B cell (primary cell): ENCODE measurements around the gene TSG101. TPM values are rescaled to one million over a fixed set of nuclear protein-coding genes. Genes with fewer than 3 reads are reported as not detected.

ENCODE experiments used
- ATAC-seq: fragments of 200-7000 bp; cut with Tn5 transposase; one replicate; pipeline ENCODE4 v1.10.0; 2021; ENCODE audit warnings: low read depth, mild to moderate bottlenecking, moderate number of reproducible peaks, moderate library complexity
- CTCF ChIA-PET: fragments of 350-600 bp; sonication (Branson Sonifier 250); formaldehyde crosslinking; loops from one replicate; lab custom pipeline; 2021; ENCODE audit warnings: antibody characterized with exemption, inconsistent platforms; lab: Charles Lee
- POLR2A ChIA-PET: fragments of 350-600 bp; sonication (Branson Sonifier 250); formaldehyde crosslinking; loops from one replicate; lab custom pipeline; 2021; ENCODE audit warnings: antibody characterized with exemption; lab: Charles Lee
- DNase-seq: peaks from one replicate; pipeline ENCODE4 v3.0.0; 2013
- H2AFZ ChIP-seq: 2 replicates; pipeline ENCODE4 v1.6.1; 2012; ENCODE audit warnings: mild to moderate bottlenecking, low read depth, low read length; ENCODE audit not compliant: insufficient read depth, poor library complexity, severe bottlenecking
- H3K27ac ChIP-seq, 2 donors: 1 replicate in 1 of 2; 2 replicates in 1 of 2; pipeline ENCODE4 v1.5.1; 2012 to 2013; ENCODE audit warnings: low read length in 2 of 2, mild to moderate bottlenecking in 2 of 2, moderate library complexity in 1 of 2
- H3K27me3 ChIP-seq, 4 experiments: fragments of 200-600 bp in 1 of 4; sonication (generic) in 1 of 4; replicated peaks in 1 of 4; 1 replicate in 2 of 4; 2 replicates in 2 of 4; pipeline versions ENCODE4 v1.6.1 to v1.7.0; 2013 to 2016; ENCODE audit warnings: low read length in 3 of 4, mild to moderate bottlenecking in 2 of 4, mixed read lengths in 1 of 4, moderate library complexity in 1 of 4; ENCODE audit not compliant: insufficient read depth in 4 of 4, control insufficient read depth in 3 of 4; ENCODE audit errors: control extremely low read depth in 1 of 4
- H3K36me3 ChIP-seq, 2 experiments: replicated peaks in 1 of 2; 1 replicate in 1 of 2; 2 replicates in 1 of 2; pipeline versions ENCODE4 v1.6.1 to v1.7.1; 2013; ENCODE audit warnings: low read length in 1 of 2; ENCODE audit not compliant: insufficient read depth in 2 of 2, control insufficient read depth in 1 of 2; ENCODE audit errors: control extremely low read depth in 1 of 2, extremely low read depth in 1 of 2
- H3K4me1 ChIP-seq, 2 donors: fragments of 200-600 bp in 1 of 2; sonication (generic) in 1 of 2; 1 replicate in 1 of 2; 2 replicates in 1 of 2; pipeline versions ENCODE4 v1.5.1 to v1.6.1; 2013 to 2017; ENCODE audit warnings: low read length in 2 of 2; ENCODE audit not compliant: control insufficient read depth in 2 of 2, insufficient read depth in 2 of 2
- H3K4me2 ChIP-seq: replicated peaks from 2 replicates; pipeline ENCODE3; 2012; ENCODE audit warnings: mild to moderate bottlenecking, low read depth, low read length; ENCODE audit not compliant: poor library complexity, severe bottlenecking
- H3K4me3 ChIP-seq, 5 experiments: fragments of 200-600 bp in 1 of 5; sonication (generic) in 1 of 5; 1 replicate in 3 of 5; 2 replicates in 2 of 5; pipeline versions ENCODE4 v1.5.1 to v1.7.0; 2011 to 2016; ENCODE audit warnings: low read length in 4 of 5, mild to moderate bottlenecking in 4 of 5, low read depth in 2 of 5, control low read depth in 1 of 5, moderate library complexity in 1 of 5; ENCODE audit not compliant: insufficient read depth in 1 of 5; ENCODE audit errors: control extremely low read depth in 1 of 5, extremely low read depth in 1 of 5
- H3K79me2 ChIP-seq: fragments of 200-600 bp; sonication (generic); one replicate; pipeline ENCODE4 v1.6.0; 2016; ENCODE audit warnings: low read length; ENCODE audit not compliant: control insufficient read depth, insufficient read depth
- H3K9ac ChIP-seq: fragments of 200-600 bp; sonication (generic); 2 replicates; pipeline ENCODE4 v1.6.1; 2017; ENCODE audit warnings: mild to moderate bottlenecking, low read length, moderate library complexity
- H3K9me3 ChIP-seq, 3 donors: one replicate each; pipeline versions ENCODE4 v1.6.1 to v1.7.1; 2013; ENCODE audit warnings: low read length in 2 of 3; ENCODE audit not compliant: control insufficient read depth in 2 of 3, insufficient read depth in 1 of 3; ENCODE audit errors: control extremely low read depth in 1 of 3
- H4K20me1 ChIP-seq: 2 replicates; pipeline ENCODE4 v1.6.0; 2012; ENCODE audit warnings: mild to moderate bottlenecking, low read length; ENCODE audit not compliant: insufficient read depth, control insufficient read depth, poor library complexity, severe bottlenecking
- H3K27ac Mint-ChIP-seq: one replicate; pipeline ENCODE4 v1.8.0; 2021; ENCODE audit warnings: mixed read lengths
- H3K27me3 Mint-ChIP-seq: one replicate; pipeline ENCODE4 v1.8.0; 2021; ENCODE audit warnings: mixed read lengths
- H3K4me1 Mint-ChIP-seq: one replicate; pipeline ENCODE4 v1.8.0; 2021; ENCODE audit warnings: mixed read lengths
- H3K4me3 Mint-ChIP-seq: one replicate; pipeline ENCODE4 v1.8.0; 2021; ENCODE audit warnings: mixed read lengths
- H3K9me3 Mint-ChIP-seq: one replicate; pipeline ENCODE4 v1.8.0; 2022; ENCODE audit warnings: mixed read lengths; ENCODE audit not compliant: insufficient read depth
- EZH2 ChIP-seq: IDR thresholded peaks from 2 replicates; pipeline ENCODE4 v1.6.1; 2012; ENCODE audit warnings: borderline replicate concordance, low read depth, mild to moderate bottlenecking, moderate library complexity, low read length; ENCODE audit not compliant: insufficient read depth, poor library complexity, severe bottlenecking
- WGBS: methylation state at CpG from one replicate; pipeline ENCODE4 v1.1.5; 2013; ENCODE audit warnings: missing lambda C conversion rate; ENCODE audit not compliant: insufficient coverage; 5-methylcytosine and 5-hydroxymethylcytosine counted together
- intact Hi-C: fragments of 100-400 bp; cut with micrococcal nuclease; formaldehyde crosslinking; loops from one replicate; pipeline ENCODE4 v1.10.0; 2022
- polyA plus RNA-seq: library from polyadenylated mRNA; depleted of rRNA; stranded (reverse); fragments of >200 nt; gene quantifications from 2 replicates; pipeline ENCODE4 v1.2.3, GENCODE V29; 2012
- total RNA-seq, 2 donors: library from RNA; stranded (reverse); fragments of 120-200 nt in 1 of 2; gene quantifications; 1 replicate in 1 of 2; 2 replicates in 1 of 2; pipeline versions ENCODE4 v1.2.3 to v1.2.4, GENCODE V29; 2013 to 2022
- TF ChIP-seq, protein P1 (sequence below): fragments of 200-600 bp; IDR thresholded peaks from one replicate; pipeline ENCODE4 v1.8.0; 2022; ENCODE audit warnings: antibody characterized with exemption, mild to moderate bottlenecking

Gene TSG101
- total and polyA plus RNA-seq, 2 donors (not counting 1 experiment from before 2014, with no cell fraction given) = 50.9 to 56.5 TPM

DNA sequence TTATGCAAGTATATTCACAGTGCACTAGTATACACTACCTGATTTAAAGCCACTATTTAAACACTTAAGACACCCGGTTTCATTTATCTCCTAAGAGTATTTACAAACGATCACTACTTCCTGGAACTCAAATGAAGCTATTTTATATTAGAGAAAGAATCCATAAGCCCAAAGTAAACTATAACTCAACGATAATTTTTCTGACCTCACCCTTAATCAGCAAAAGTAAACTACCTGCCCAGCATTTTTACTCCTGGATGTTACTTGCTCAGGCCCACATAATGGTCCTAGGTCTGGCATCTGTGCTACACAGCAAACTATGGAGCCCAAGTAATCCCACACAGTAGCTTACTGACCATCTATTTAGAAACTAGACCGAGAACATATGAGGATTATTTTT is 33.4 kb downstream of the TSG101 start:
- Mint-ChIP-seq H3K4me1 (peaks cover 8% of the 10 kb centered on the region), H3K9me3 (no peaks in the 10 kb centered on the region), H3K27me3 (no peaks in the 10 kb centered on the region), H3K27ac (no peak overlapping the region), H3K4me3 (no peak overlapping the region)
- Histone ChIP-seq H3K36me3 (peaks cover 2 to 55% of the 10 kb centered on the region in 2 experiments), H4K20me1 (peaks cover 5% of the 10 kb centered on the region), H3K9me3 (no peaks in the 10 kb centered on the region), H2AFZ (no peak overlapping the region), H3K9ac (no peak overlapping the region), H3K27me3 (no peaks in the 10 kb centered on the region), H3K4me1 (peaks cover 0 to 7% of the 10 kb centered on the region in 2 donors), H3K79me2 (peaks cover 6% of the 10 kb centered on the region), H3K4me3 (no peak overlapping the region), H3K27ac (no peak overlapping the region), H3K4me2 (no peak overlapping the region)
- CTCF ChIA-PET = no interaction called here
- POLR2A ChIA-PET = no interaction called here
- intact Hi-C loops = no loop called here
- no peak for DNase-seq
- no peak for ATAC-seq
- 100% methylated on average over 1 of the region's 4 CpGs for WGBS
- TF ChIP-seq EZH2 = no peak
- TF ChIP-seq, protein P1, sequence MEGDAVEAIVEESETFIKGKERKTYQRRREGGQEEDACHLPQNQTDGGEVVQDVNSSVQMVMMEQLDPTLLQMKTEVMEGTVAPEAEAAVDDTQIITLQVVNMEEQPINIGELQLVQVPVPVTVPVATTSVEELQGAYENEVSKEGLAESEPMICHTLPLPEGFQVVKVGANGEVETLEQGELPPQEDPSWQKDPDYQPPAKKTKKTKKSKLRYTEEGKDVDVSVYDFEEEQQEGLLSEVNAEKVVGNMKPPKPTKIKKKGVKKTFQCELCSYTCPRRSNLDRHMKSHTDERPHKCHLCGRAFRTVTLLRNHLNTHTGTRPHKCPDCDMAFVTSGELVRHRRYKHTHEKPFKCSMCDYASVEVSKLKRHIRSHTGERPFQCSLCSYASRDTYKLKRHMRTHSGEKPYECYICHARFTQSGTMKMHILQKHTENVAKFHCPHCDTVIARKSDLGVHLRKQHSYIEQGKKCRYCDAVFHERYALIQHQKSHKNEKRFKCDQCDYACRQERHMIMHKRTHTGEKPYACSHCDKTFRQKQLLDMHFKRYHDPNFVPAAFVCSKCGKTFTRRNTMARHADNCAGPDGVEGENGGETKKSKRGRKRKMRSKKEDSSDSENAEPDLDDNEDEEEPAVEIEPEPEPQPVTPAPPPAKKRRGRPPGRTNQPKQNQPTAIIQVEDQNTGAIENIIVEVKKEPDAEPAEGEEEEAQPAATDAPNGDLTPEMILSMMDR = no peak

- DNase-seq (no peak), ATAC-seq (no peak)
- Mint-ChIP-seq H3K27me3 (no peaks in the 10 kb centered on the region), H3K4me3 (no peak overlapping the region), H3K27ac (no peak overlapping the region), H3K4me1 (peaks cover 8% of the 10 kb centered on the region), H3K9me3 (no peaks in the 10 kb centered on the region)
- ChIA-PET POLR2A (no interaction called here), CTCF (interaction anchor here (2.1 kb wide), 1 partner anchor 249 kb away, joined by 4 read pairs; no protein-coding TSS in a partner anchor)
- H3K9ac ChIP-seq = no peak overlapping the region
- no peak overlapping the region for H3K4me2 ChIP-seq
- H3K27me3 ChIP-seq = no peaks in the 10 kb centered on the region
- H4K20me1 ChIP-seq = peaks cover 5% of the 10 kb centered on the region
- H3K27ac ChIP-seq = no peak overlapping the region
- no peak for TF ChIP-seq EZH2
- TF ChIP-seq, protein P1 = no peak
- intact Hi-C loops = no loop called here
- H3K9me3 ChIP-seq = no peaks in the 10 kb centered on the region
- peaks cover 6% of the 10 kb centered on the region for H3K79me2 ChIP-seq
- peaks cover 2 to 51% of the 10 kb centered on the region in 2 experiments for H3K36me3 ChIP-seq
- H3K4me1 ChIP-seq = peaks cover 0 to 7% of the 10 kb centered on the region in 2 donors
- H2AFZ ChIP-seq = no peak overlapping the region
- no peak overlapping the region for H3K4me3 ChIP-seq
Observed at GRCh38 chr11:18492888-18493287, 33.9 kb downstream of the TSG101 start.
